RKO (cell line): ENCODE measurements around the gene SH3BP5L.
"Not testable (repeated sequence)": the region's sequence is repeated elsewhere in the genome, so short reads cannot be mapped to it uniquely, and the experiment has no call there.

ENCODE experiments used
- DNase-seq: peaks from one replicate; pipeline ENCODE4 v3.0.0-alpha.2; 2016; ENCODE audit warnings: low spot score

SH3BP5L gene

GRCh38 chr1:248810000-248810726, 15.6 kb downstream of the SH3BP5L start:
- no peak for DNase-seq

DNA sequence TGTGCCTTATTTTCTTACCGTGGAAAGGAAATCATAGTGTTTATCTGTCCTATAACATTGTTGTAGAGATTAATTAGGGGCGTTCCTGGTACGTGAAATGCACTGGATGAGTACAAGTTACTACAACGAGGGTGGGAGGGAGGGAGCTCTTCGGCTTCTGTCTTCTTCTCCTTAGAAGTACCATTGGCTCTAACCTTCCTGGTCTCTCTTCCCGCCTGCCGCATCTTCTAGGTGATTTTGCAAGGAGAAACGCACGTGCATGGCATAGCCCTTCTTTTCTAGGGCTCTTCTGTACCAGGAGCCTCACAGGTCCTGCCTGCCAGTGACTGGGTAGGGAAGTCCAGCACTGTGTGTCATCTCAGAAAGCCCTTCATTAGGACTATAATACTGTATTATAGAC, 16.8 kb downstream of the SH3BP5L start:
- no peak for DNase-seq

GRCh38 chr1:248807067-248807737, 18.5 kb downstream of the SH3BP5L start:
- peak; percentile 56 for DNase-seq

- no peak for DNase-seq
These were observed 19.8 kb downstream of the SH3BP5L start for GRCh38 chr1:248805876-248806275.

DNA sequence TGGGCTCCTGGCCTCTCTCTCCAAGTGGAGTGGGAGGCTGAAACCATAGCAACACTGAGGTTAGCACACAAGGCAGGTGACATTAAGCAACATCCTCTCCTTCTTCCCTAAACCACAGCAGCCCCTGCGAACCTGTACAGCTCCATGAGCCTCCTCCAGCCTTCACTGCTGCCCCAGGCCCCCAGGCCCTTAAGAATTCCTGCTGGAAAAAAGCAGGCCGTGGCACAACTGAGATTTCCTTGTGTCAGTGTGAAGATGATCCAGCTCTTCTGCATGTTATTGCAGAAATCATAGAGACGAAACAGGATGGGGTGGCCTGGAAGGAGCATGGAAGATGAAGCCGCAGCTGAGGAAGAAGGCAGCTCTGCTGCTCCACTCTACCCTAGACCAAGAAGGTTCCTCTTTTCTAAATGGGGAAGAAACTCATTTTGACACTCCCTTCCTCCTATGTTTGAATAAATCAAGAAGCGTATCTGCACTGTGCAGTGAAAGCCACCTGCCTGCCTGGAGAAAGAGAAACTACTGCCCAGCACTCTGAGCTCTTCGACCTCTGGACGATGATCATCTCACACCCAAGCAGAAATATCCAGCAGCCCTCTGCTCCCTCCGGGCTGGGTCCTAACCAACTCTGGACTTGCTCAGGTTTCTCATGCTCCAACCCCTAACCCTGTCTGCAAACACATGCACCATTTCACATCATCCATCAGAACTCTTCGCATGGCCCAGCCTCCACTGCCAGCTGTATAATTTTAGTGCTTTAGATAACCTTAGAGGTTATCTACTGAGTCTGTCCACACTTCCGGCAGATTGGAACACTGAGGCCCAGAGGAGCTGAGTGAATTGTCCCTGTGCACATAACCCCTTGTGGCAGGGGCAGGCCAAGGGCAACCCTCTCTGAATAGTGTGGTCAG, 20.7 kb downstream of the SH3BP5L start:
- no peak for DNase-seq

DNA sequence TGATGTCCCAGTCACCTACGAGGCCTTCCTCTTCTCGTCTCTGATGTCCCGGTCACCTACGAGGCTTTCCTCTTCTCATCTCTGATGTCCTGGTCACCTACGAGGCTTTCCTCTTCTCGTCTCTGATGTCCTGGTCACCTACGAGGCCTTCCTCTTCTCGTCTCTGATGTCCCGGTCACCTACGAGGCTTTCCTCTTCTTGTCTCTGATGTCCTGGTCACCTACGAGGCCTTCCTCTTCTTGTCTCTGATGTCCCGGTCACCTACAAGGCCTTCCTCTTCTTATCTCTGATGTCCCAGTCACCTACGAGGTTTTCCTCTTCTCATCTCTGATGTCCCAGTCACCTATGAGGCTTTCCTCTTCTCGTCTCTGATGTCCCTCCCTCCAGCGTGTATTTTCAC, 22.2 kb downstream of the SH3BP5L start:
- not testable (repeated sequence) for DNase-seq

DNA sequence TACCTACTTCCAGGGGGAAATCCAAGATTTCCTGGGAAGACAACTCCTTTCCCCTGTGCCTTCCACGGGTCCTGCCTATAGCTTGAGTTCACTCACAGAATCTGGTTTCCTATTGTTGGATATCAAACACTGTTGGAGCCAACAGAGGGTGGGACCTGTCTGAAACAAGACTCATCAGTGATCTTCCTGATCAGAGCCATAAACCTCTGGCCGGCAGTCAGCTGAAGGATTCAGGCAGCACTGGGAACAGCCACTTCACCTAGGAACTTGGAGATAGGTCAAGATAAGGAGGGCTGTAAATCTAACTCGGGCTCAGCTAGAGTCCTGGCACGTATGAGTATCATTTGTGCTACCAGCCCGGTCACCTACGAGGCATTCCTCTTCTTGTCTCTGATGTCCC, 23.3 kb downstream of the SH3BP5L start:
- DNase-seq: no peak

- DNase-seq: no peak
These were observed 25.3 kb downstream of the SH3BP5L start for GRCh38 chr1:248800459-248800858.

GRCh38 chr1:248798791-248799190, 26.9 kb downstream of the SH3BP5L start:
- no peak for DNase-seq

- not testable (repeated sequence) for DNase-seq
These were observed 31.1 kb downstream of the SH3BP5L start for GRCh38 chr1:248794663-248795062.

DNA sequence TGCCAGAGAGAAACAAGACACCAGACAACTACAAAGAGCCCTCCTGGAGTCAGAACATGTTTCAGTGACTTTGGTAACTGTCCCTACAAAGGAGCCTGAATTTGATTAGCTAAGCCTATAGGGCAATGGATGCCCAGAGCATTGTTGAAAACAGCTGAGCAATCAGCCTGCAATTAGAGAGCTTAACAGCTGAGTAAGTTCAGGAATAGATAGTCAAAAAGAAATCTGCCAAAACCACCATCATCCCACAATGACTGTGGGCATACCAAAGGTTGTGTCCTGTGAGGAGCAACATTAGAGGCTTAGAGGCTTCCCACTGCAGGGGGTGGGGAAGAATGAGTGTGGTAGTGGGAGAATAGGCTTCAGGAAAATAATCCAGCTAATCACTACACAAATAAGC, 32.1 kb downstream of the SH3BP5L start:
- no peak for DNase-seq

GRCh38 chr1:248792342-248792741, 33.4 kb downstream of the SH3BP5L start:
- no peak for DNase-seq

GRCh38 chr1:248791010-248791409, 34.7 kb downstream of the SH3BP5L start:
- no peak for DNase-seq

- no peak for DNase-seq
These were observed 35.3 kb downstream of the SH3BP5L start for GRCh38 chr1:248790456-248790855.

DNA sequence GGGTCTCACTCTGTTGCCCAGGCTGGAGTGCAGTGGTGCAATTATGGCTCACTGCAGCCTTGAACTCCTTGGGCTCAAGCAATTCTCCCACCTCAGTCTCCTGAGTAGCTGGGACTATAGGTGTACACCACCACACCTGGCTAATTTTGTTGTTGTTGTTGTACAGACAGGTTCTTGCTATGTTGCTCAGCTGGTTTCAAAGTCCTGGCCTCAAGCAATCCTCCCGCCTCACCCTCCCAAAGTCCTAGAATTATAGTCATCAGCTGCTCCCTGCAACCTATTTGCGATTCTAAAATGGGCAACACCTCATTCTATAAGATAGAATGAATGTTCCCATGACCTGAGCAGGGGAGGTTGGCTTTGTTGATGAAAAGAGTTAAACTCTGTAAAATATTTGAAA, 36.4 kb downstream of the SH3BP5L start:
- not testable (repeated sequence) for DNase-seq

GRCh38 chr1:248788327-248788726, 37.4 kb downstream of the SH3BP5L start:
- no peak for DNase-seq

DNA sequence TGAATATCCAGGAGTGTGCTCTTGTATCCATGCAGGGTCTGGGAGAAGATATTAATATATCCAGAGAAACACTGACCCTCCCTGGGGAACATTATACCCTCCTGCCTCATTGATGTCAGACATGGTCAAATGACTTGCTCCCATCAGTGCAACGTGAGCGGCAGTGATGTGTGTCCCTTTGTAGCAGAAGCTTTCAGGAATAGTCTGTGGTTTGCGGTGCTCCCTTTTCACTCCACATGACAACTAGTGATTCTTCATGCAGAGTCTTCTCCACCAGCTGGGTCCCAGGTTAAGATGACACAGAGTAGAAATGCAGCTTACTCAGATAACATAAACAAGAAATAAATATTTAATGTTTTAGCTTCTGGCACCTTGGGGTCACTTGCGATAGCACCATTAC, 38.3 kb downstream of the SH3BP5L start:
- no peak for DNase-seq

DNA sequence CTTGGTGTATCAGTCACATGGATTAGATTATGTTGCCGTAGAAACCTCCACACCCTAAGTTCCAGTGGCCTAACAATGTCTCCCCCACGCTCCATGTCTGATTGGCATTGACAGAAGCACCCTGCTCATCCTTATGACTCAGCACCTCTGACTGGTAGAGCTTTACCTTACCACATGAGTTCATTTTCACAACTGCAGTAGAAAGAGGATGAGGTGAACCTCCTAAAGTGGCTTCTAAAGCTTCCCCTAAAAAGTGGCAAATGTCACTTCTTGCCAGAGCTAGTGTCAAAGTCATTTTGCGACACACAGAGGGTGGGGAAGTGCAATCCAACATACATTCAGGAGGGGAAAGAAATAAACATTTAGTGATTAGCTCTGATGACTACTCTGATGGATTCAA, 39.6 kb downstream of the SH3BP5L start:
- DNase-seq: no peak

GRCh38 chr1:248783367-248783766, 42.3 kb downstream of the SH3BP5L start:
- no peak for DNase-seq

DNA sequence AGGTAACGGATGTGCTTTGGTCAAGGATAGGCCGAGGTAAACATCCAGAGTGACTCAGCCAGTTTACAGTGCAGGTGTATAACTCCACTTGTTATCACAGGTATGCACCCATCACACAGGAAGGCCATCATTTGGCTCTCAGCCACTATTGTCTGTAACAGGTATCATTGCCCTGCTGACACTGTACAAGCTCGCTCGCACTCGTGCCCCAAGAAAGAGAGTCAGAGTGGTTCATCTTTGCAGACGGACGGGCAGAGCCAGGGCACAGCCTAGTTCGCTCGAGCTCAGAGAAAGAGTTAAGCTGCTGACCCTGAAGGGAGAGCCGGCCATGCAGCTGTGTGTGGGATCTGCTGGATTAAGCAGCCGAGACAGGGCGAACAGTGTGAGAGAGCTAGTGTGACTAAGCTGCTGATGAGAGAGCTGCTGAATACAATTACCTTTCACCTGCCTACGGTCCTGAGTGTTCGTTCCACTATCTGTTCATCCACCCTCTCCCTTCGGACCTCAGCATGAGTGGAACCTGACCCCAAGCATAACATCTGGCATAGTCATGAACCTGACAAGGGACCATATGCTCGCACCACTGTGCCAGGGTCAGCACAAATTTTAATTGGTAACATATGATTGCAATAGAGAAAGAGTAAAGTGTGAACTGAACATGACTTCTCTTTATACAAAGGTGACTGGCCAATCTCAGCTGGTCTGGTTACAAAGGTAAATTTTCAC, 43.1 kb downstream of the SH3BP5L start:
- no peak for DNase-seq

DNA sequence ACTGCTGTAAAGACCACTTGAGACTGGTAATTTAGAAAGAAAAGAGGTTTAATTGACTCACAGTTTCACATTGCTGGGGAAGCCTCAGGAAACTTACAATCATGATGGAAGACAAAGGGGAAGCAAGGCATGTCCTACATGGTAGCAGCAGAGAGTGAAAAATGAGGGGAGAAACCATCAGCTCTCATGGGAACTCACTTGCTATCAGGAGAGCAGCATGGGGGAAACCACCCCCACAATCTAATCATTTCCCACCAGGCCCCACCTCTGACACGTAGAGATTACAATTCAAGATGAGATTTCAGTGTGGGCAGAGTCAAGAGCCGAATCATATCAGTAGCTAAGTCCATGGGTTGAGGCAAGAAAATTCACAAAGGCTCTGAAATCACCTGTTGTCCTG, 46.4 kb downstream of the SH3BP5L start:
- DNase-seq: no peak

DNA sequence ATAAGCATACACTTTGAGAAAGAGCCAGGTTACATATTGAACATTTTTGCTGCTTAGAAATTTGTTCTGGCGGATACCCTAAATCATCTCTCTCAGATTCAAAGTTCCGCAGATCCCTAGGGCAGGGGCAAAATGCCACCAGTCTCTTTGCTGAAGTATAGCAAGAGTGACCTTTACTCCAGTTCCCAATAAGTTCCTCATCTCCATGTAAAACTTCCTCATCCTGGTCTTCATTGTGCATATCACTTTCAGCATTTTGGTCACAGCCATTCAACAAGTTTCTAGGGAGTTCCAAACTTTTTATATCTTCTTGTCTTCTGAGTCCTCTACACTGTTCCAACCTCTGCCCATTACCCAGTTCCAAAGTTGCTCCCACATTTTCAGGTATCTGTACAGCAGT, 46.8 kb downstream of the SH3BP5L start:
- no peak for DNase-seq
